ENCODE measurements around the gene TSPAN10. TPM values are rescaled to one million over a fixed set of nuclear protein-coding genes. Genes with fewer than 3 reads are reported as not detected.
A peak's percentile ranks its signal among the peaks of the same experiment; 100 is the strongest.

Gene TSPAN10
- total and polyA plus RNA-seq, 4 donors: 0.61 to 4.7 (median 1.1) TPM

- no peak overlapping the region for H3K4me3 ChIP-seq
- TF ChIP-seq CTCF (IDR thresholded peaks at IDR 0.05; ENCODE audit: control extremely low read depth, extremely low read depth): no peak
- no peaks in the 10 kb centered on the region for H3K27me3 ChIP-seq (ENCODE audit: control insufficient read depth in 3 of 3, insufficient read depth in 3 of 3, low read length in 2 of 3)
- H3K27ac ChIP-seq (ENCODE audit: low read depth in 1 of 2, low read length in 1 of 2): peak overlapping the region in 1 of 2 donors; percentile 55
- peaks cover 0 to 15% (median 8%) of the 10 kb centered on the region in 5 donors for H3K4me1 ChIP-seq (ENCODE audit: control insufficient read depth in 5 of 5, insufficient read depth in 5 of 5, low read length in 5 of 5)
- DNase-seq (peak; percentile 66 to 91 (median 85)), ATAC-seq (ENCODE audit: insufficient read depth, low FRiP score) (no peak)
- H3K9me3 ChIP-seq (ENCODE audit: control insufficient read depth in 4 of 4, insufficient read depth in 3 of 4, low read length in 3 of 4): no peaks in the 10 kb centered on the region
- H3K9ac ChIP-seq (ENCODE audit: insufficient read depth in 1 of 2, low read length in 2 of 2): peak overlapping the region in 1 of 2 donors; percentile 14
- WGBS, 2 donors: 80 to 90% methylated on average over 11 of the region's 11 CpGs
- H3K36me3 ChIP-seq (ENCODE audit: control insufficient read depth in 4 of 4, insufficient read depth in 4 of 4, low read length in 4 of 4): peaks cover 34 to 44% (median 39%) of the 10 kb centered on the region in 4 donors
These were observed 15.4 kb upstream of the TSPAN10 start for GRCh38 chr17:81621494-81622130.

- TF ChIP-seq CTCF (IDR thresholded peaks at IDR 0.05; ENCODE audit: control extremely low read depth, extremely low read depth): no peak
- H3K27me3 ChIP-seq (ENCODE audit: control insufficient read depth in 3 of 3, insufficient read depth in 3 of 3, low read length in 2 of 3): no peaks in the 10 kb centered on the region
- peaks cover 0 to 6% (median 0%) of the 10 kb centered on the region in 5 donors for H3K4me1 ChIP-seq (ENCODE audit: control insufficient read depth in 5 of 5, insufficient read depth in 5 of 5, low read length in 5 of 5)
- H3K4me3 ChIP-seq: no peak overlapping the region
- H3K9ac ChIP-seq (ENCODE audit: insufficient read depth in 1 of 2, low read length in 2 of 2): no peak overlapping the region
- peaks cover 16 to 25% (median 21%) of the 10 kb centered on the region in 4 donors for H3K36me3 ChIP-seq (ENCODE audit: control insufficient read depth in 4 of 4, insufficient read depth in 4 of 4, low read length in 4 of 4)
- ATAC-seq (ENCODE audit: insufficient read depth, low FRiP score) (no peak), DNase-seq (no peak)
- 88 to 89% methylated on average over 8 of the region's 8 CpGs for WGBS, 2 donors
- H3K27ac ChIP-seq (ENCODE audit: low read depth in 1 of 2, low read length in 1 of 2): no peak overlapping the region
- H3K9me3 ChIP-seq (ENCODE audit: control insufficient read depth in 4 of 4, insufficient read depth in 3 of 4, low read length in 3 of 4): no peaks in the 10 kb centered on the region
These were observed 6.7 kb upstream of the TSPAN10 start for GRCh38 chr17:81630274-81630673.

GRCh38 chr17:81631482-81631881 is 5.5 kb upstream of the TSPAN10 start:
- Histone ChIP-seq H3K9me3 (ENCODE audit: control insufficient read depth in 4 of 4, insufficient read depth in 3 of 4, low read length in 3 of 4) (no peaks in the 10 kb centered on the region), H3K36me3 (ENCODE audit: control insufficient read depth in 4 of 4, insufficient read depth in 4 of 4, low read length in 4 of 4) (peaks cover 7 to 21% (median 13%) of the 10 kb centered on the region in 4 donors), H3K4me1 (ENCODE audit: control insufficient read depth in 5 of 5, insufficient read depth in 5 of 5, low read length in 5 of 5) (peaks cover 0 to 13% (median 8%) of the 10 kb centered on the region in 5 donors), H3K27me3 (ENCODE audit: control insufficient read depth in 3 of 3, insufficient read depth in 3 of 3, low read length in 2 of 3) (no peaks in the 10 kb centered on the region), H3K4me3 (no peak overlapping the region), H3K9ac (ENCODE audit: insufficient read depth in 1 of 2, low read length in 2 of 2) (no peak overlapping the region), H3K27ac (ENCODE audit: low read depth in 1 of 2, low read length in 1 of 2) (no peak overlapping the region)
- DNase-seq (no peak), ATAC-seq (ENCODE audit: insufficient read depth, low FRiP score) (no peak)
- no peak for TF ChIP-seq CTCF (IDR thresholded peaks at IDR 0.05; ENCODE audit: control extremely low read depth, extremely low read depth)
- WGBS, 2 donors: 64 to 80% methylated on average over 7 of the region's 7 CpGs
